Heart right ventricle (tissue), 16 donors: ENCODE measurements around the gene CCDC24. TPM values are rescaled to one million over a fixed set of nuclear protein-coding genes. Genes with fewer than 3 reads are reported as not detected.

ENCODE experiments used
- ATAC-seq, 8 donors: fragments of 200-7000 bp; cut with Tn5 transposase; one replicate each; pipeline ENCODE4 v1.9.1; 2020; ENCODE audit warnings: mild to moderate bottlenecking in 8 of 8, moderate library complexity in 8 of 8, moderate number of reproducible peaks in 1 of 8
- DNase-seq, 2 donors: peaks; one replicate each; pipeline ENCODE4 v3.0.0-alpha.2; 2020
- H3K27ac ChIP-seq, 10 donors: fragments of 200-600 bp; sonication (generic) in 2 of 10; one replicate each; pipeline versions ENCODE4 v1.5.0 to v1.8.0; 2020 to 2022; ENCODE audit warnings: mild to moderate bottlenecking in 3 of 10
- H3K27me3 ChIP-seq, 7 donors: fragments of 200-600 bp; one replicate each; pipeline ENCODE4 v1.8.0; 2021 to 2022; ENCODE audit warnings: mild to moderate bottlenecking in 2 of 7
- H3K36me3 ChIP-seq, 9 donors: fragments of 200-600 bp; sonication (generic) in 1 of 9; one replicate each; pipeline versions ENCODE4 v1.5.0 to v1.8.0; 2020 to 2022; ENCODE audit warnings: mild to moderate bottlenecking in 2 of 9
- H3K4me1 ChIP-seq, 9 donors: fragments of 200-600 bp; sonication (generic) in 1 of 9; one replicate each; pipeline versions ENCODE4 v1.5.0 to v1.8.0; 2020 to 2022; ENCODE audit warnings: mild to moderate bottlenecking in 4 of 9
- H3K4me3 ChIP-seq, 10 donors: fragments of 200-600 bp; sonication (generic) in 2 of 10; one replicate each; pipeline versions ENCODE4 v1.5.0 to v1.8.0; 2020 to 2022; ENCODE audit warnings: mild to moderate bottlenecking in 7 of 10, moderate library complexity in 2 of 10
- H3K9me3 ChIP-seq, 11 donors: fragments of 200-600 bp in 10 of 11; sonication (generic) in 2 of 11; one replicate each; pipeline versions ENCODE4 v1.5.0 to v1.8.0; 2013 to 2022; ENCODE audit warnings: mild to moderate bottlenecking in 2 of 11, control low read depth in 1 of 11, moderate library complexity in 1 of 11
- CTCF ChIP-seq, 9 donors: fragments of 200-600 bp; sonication (generic) in 2 of 9; IDR thresholded peaks; one replicate each; pipeline versions ENCODE4 v1.5.0 to v1.8.0; 2021 to 2022; ENCODE audit warnings: antibody characterized with exemption in 9 of 9, mild to moderate bottlenecking in 5 of 9, moderate library complexity in 1 of 9
- WGBS, 2 donors: extraction: QIAGEN DNeasy Blood & Tissue Kit; methylation state at CpG; one replicate each; pipeline ENCODE4 v1.1.7; 2013; ENCODE audit warnings: inconsistent platforms in 1 of 2; 5-methylcytosine and 5-hydroxymethylcytosine counted together
- intact Hi-C, 10 donors: fragments of 100-400 bp; cut with DNase I; formaldehyde crosslinking; loops; one replicate each; pipeline versions ENCODE4 v1.11.1 to v1.14.2; 2022
- polyA plus RNA-seq, 2 donors: library from polyadenylated mRNA; stranded (reverse); fragments of 200-250 nt; gene quantifications; one replicate each; pipeline ENCODE4 v1.2.3, GENCODE V29; 2013
- total RNA-seq, 10 donors: library from RNA; stranded (reverse); fragmentation: NEBNext Ultra II Directional in 3 of 10; extraction: Animal tissue kit (Norgen Biotek cat#: 25700) in 3 of 10; gene quantifications; one replicate each; pipeline versions ENCODE4 v1.2.1 to v1.2.4, GENCODE V29; 2021 to 2023
- donor health status: Arrhythmogenic right ventricular cardiomyopathy.
- donor health status: ischemic (EF 13 %, LVEDD 7.1; RV severe dilation, severe dysfunction).
- donor health status: healthy with polysubstance abuse.
- donor health status: DM: no; HTN: yes; CAD: no.
- donor health status: DM: no; HTN: no; CAD: no.
- donor health status: ischemic (EF 25% LVEDD 6.9; RV normal size, moderate dysfunction).
- donor health status: ischemic (EF 25% LVEDD 5.7; RV mildly dilated, moderate dysfunction).
- donor health status: healthy.
- donor health status: DM: yes; HTN: yes; CAD: no.
- donor health status: Ischemic cardiomyopathy.
- donor health status: ischemic (EF 35%, LVEDD 5.7; RV mildly dilated, moderate dysfunction).
- donor health status: nonischemic (EF 11% LVEDD 7.7; RV severe dilation, severe dysfunction).
- donor health status: DM: yes; HTN: yes; CAD: no.
- donor health status: PGD.
- donor health status: ischemic (EF 29% LVEDD 5.4; RV normal size, mild dysfunction).
- donor health status: nonischemic (EF 23%, LVEDD 6.1; RV moderate dilation, normal function).

Gene CCDC24
- total and polyA plus RNA-seq, 12 donors: 0.55 to 3.1 (median 1.3) TPM

GRCh38 chr1:44012404-44012803 is 21.0 kb downstream of the CCDC24 start:
- 70 to 77% methylated on average over 2 of the region's 2 CpGs for WGBS, 2 donors
- H3K4me1 ChIP-seq: peaks cover 0 to 21% (median 0%) of the 10 kb centered on the region in 9 donors
- ATAC-seq (no peak), DNase-seq (no peak)
- H3K36me3 ChIP-seq: no peaks in the 10 kb centered on the region
- TF ChIP-seq CTCF (IDR thresholded peaks at IDR 0.05): no peak
- no peaks in the 10 kb centered on the region for H3K9me3 ChIP-seq
- H3K27me3 ChIP-seq: no peaks in the 10 kb centered on the region
- intact Hi-C loops: no loop called here
- H3K27ac ChIP-seq: no peak overlapping the region
- no peak overlapping the region for H3K4me3 ChIP-seq

- intact Hi-C loops: no loop called here
- no peaks in the 10 kb centered on the region for H3K36me3 ChIP-seq
- H3K4me1 ChIP-seq: peaks cover 0 to 21% (median 0%) of the 10 kb centered on the region in 9 donors
- ATAC-seq (no peak), DNase-seq (no peak)
- H3K27ac ChIP-seq: no peak overlapping the region
- no peak overlapping the region for H3K4me3 ChIP-seq
- no peak for TF ChIP-seq CTCF (IDR thresholded peaks at IDR 0.05)
- H3K9me3 ChIP-seq: no peaks in the 10 kb centered on the region
- H3K27me3 ChIP-seq: no peaks in the 10 kb centered on the region
- 72 to 77% methylated on average over 13 of the region's 13 CpGs for WGBS, 2 donors
These were observed 21.7 kb downstream of the CCDC24 start for GRCh38 chr1:44012941-44013609.

- no peaks in the 10 kb centered on the region for H3K27me3 ChIP-seq
- no peak for ATAC-seq
- no peaks in the 10 kb centered on the region for H3K9me3 ChIP-seq
These were observed 22.6 kb downstream of the CCDC24 start for GRCh38 chr1:44013949-44014348.

GRCh38 chr1:44014365-44015104 is 23.1 kb downstream of the CCDC24 start:
- H3K27ac ChIP-seq: no peak overlapping the region
- WGBS, 2 donors: 66 to 72% methylated on average over 8 of the region's 8 CpGs
- no peaks in the 10 kb centered on the region for H3K27me3 ChIP-seq
- H3K36me3 ChIP-seq: no peaks in the 10 kb centered on the region
- intact Hi-C loops: no loop called here
- no peaks in the 10 kb centered on the region for H3K9me3 ChIP-seq
- no peak for TF ChIP-seq CTCF (IDR thresholded peaks at IDR 0.05)
- H3K4me3 ChIP-seq: no peak overlapping the region
- no peak for ATAC-seq
- H3K4me1 ChIP-seq: peaks cover 0 to 21% (median 0%) of the 10 kb centered on the region in 9 donors
- no peak for DNase-seq

More at GRCh38 chr1:44013949-44014348, 22.6 kb downstream of the CCDC24 start:
- Histone ChIP-seq H3K36me3 (no peaks in the 10 kb centered on the region), H3K4me3 (no peak overlapping the region), H3K27ac (no peak overlapping the region), H3K4me1 (peaks cover 0 to 21% (median 0%) of the 10 kb centered on the region in 9 donors)
- DNase-seq: no peak
- WGBS, 2 donors: 79 to 85% methylated on average over 5 of the region's 5 CpGs
- intact Hi-C loops: no loop called here
- TF ChIP-seq CTCF (IDR thresholded peaks at IDR 0.05): no peak
